GM18870 (cell line): ENCODE measurements around the gene SMG1.
"Not testable (repeated sequence)": the region's sequence is repeated elsewhere in the genome, so short reads cannot be mapped to it uniquely, and the experiment has no call there.

Experiments used
- ATAC-seq: cut with Tn5 transposase; IDR thresholded peaks from one replicate; pipeline ENCODE4 v1.9.1; 2021; ENCODE audit warnings: moderate library complexity; ENCODE audit not compliant: unreplicated experiment

The SMG1 gene

GRCh38 chr16:18925986-18926865 is at the start of gene SMG1:
TSS of gene SMG1 (minus strand) at chr16:18926408. CDS start at chr16:18926041, 367 bp downstream.
- ATAC-seq: peak; percentile 94

DNA sequence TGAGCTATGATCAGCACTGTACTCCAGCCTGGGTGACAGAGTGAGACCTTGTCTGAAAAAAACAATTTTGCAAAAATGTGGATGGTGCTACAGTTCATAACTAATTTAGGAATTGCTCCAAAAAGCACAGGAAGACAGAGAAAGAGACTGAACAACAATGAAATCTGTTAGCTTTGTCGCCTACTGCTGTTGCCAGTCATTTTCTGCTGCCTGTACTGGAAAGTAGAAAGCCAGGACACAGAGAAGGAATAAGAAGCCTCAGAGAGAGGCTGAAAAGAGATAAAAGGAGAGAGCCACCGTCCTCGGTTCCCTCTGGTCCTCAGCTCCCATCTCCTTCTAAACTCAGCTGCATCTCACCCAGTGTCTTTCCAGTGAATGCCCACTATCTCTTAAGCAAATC is 48.9 kb upstream of the SMG1 start:
- ATAC-seq: no peak

GRCh38 chr16:18969855-18970240 is 43.6 kb upstream of the SMG1 start:
- ATAC-seq: no peak

GRCh38 chr16:18969050-18969854 is 43.0 kb upstream of the SMG1 start:
- ATAC-seq: no peak

DNA sequence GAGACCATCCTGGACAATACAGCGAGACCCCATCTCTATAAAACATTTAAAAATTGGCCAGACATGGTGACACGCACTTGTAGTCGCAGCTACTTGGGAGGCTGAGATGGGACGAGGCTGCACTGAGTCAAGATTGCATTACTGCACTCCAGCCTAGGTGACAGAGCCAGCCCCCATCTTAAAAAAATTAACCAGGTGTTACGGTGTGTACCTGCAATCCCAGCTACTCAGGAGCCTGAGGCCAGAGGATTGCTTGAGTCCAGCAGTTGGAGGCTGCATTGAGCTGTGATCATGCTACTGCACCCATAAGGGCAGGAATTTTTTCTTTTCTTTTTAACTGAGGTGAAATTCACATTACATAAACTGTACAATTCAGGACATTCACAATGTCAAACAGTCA is 40.6 kb upstream of the SMG1 start:
- ATAC-seq: no peak

- ATAC-seq: no peak
These were observed 39.3 kb upstream of the SMG1 start for GRCh38 chr16:18965555-18965954.

- no peak for ATAC-seq
These were observed 32.9 kb upstream of the SMG1 start for GRCh38 chr16:18959031-18959505.

- ATAC-seq: no peak
These were observed 32.4 kb upstream of the SMG1 start for GRCh38 chr16:18958621-18959029.

DNA sequence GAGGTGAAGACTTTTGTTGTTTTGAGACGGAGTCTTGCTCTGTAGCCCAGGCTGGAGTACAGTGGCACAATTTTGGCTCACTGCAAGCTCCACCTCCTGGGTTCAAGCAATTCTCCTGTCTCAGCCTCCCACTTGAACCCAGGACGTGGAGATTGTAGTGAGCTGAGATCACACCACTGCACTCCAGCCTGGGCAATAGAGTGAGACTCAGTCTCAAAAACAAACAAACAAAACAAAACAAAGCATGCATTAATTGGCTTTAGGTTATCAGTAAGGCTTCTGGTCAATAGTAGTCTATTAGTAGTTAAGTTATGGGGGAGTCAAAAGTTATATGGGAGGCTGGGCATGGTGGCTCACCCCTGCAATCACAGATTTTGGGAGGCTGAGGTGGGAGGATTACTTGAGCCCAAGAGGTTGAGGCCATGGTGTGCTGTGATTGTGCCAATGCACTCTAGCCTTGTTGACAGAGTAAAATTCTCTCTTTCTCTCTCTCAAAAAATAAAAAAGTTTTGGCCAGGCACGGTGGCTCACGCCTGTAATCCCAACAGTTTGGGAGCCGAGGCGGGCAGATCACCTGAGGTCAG is 30.5 kb upstream of the SMG1 start:
- ATAC-seq: not testable (repeated sequence)

DNA sequence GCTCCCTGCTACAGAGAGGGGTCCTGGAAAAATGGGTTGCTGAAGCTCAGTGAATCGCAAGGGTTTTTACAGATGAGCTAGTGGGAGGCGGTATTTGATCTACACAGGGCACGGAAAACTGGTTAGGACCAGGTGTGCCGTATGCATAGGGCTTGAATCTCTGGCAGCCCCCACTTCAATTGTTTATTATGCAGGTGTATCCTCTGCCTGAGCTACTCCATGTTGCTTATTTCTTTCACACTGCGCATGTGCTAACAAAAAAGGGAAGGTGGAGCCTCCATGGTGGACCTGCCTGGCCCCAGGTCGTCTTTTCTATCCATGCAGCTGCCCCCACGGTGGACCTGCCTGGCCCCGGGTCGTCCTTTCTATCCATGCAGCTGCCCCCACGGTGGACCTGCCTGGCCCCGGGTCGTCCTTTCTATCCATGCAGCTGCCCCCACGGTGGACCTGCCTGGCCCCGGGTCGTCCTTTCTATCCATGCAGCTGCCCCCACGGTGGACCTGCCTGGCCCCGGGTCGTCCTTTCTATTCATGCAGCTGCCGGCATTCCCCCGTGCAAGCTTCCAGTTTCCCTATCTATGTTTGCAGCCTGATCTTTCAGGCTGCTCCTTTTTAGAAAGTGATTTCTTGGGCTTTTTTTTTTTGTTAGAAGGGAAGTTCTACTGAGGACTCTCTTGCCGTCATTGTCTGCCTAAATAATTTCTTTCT is 29.8 kb upstream of the SMG1 start:
- not testable (repeated sequence) for ATAC-seq

GRCh38 chr16:18953547-18953946 is 27.3 kb upstream of the SMG1 start:
- ATAC-seq: no peak

- no peak for ATAC-seq
These were observed 24.4 kb upstream of the SMG1 start for GRCh38 chr16:18950469-18951185.

- no peak for ATAC-seq
These were observed 22.3 kb upstream of the SMG1 start for GRCh38 chr16:18948372-18949020.

DNA sequence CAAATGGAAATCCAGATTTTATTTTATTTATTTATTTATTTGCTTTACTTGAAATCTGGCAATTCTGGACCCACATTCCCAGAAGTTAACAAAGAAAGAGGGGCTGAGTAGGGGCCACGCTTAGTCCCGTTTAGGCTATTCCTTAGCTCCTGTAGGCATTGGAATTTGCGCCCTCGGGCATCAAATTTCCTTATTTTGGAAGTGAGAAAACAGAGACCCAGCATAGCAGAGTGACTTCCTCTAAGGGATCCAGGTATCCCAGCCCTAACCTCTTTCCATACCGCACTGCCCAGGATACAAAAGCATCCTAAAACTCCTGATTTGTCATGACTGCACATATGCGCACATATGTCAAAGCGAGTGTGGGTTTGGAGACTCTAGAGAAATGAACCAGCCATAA is 19.0 kb upstream of the SMG1 start:
- no peak for ATAC-seq

- ATAC-seq: no peak
These were observed 17.2 kb upstream of the SMG1 start for GRCh38 chr16:18943414-18943813.

DNA sequence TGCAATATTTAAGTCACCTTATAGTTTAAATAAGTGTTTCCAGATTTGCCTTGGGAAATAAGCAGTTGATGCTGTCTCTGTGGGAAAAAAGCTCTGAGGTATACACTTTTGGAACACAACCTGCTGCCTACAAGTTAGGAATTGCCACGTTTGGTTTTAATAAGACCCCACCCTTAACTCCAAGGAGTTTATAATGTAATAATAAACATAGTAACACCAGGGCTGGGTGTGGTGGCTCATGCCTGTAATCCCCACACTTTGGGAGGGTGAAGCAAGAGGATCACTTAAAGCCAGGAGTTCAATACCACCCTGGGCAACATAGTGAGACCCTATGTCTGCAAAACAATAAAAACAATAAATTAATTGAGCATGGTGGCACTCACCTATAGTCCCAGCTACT is 15.9 kb upstream of the SMG1 start:
- ATAC-seq: no peak

DNA sequence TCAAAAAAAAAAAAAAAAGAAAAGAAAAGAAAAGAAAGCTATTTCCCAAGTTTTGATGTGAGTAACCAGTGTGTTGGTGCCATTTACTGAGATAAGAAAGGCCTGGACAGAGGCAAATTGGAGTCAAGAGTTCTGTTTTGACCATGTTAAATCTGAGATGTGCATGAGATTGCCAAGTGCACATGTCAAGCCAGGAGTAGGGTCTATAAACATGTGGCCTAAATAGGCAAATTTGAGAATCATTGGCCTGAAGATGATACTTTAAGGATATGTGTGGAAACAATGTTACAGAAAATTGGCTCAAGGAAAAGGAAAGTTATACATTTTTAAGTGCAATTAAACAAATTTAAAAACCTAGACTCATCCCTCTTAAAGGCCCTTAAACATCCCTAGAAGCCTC is 15.3 kb upstream of the SMG1 start:
- no peak for ATAC-seq

GRCh38 chr16:18938986-18939385 is 12.8 kb upstream of the SMG1 start:
- no peak for ATAC-seq

DNA sequence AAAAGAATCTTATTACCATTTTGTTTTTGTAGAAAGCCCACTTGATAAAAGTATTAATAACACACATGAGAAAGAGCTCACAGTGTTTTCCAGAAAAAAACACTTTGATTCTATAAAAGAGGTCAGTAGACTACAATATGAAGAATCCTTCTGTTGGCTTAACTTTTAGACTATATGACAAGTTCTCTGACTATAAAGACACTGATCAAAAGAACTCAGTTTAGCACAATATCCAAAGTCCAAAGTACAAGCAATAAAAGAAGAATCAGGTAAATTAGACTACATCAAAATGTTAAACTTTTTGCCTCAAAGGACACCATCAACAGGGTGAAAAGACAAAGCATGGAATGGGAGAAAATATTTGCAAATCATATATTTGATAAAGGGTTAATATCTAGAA is 11.2 kb upstream of the SMG1 start:
- ATAC-seq: no peak
